ENCODE measurements around the gene ANXA2R. TPM values are rescaled to one million over a fixed set of nuclear protein-coding genes. Genes with fewer than 3 reads are reported as not detected.

The ANXA2R gene
- total RNA-seq, 1 experiment from 2014 or later, result 0.98 TPM

DNA sequence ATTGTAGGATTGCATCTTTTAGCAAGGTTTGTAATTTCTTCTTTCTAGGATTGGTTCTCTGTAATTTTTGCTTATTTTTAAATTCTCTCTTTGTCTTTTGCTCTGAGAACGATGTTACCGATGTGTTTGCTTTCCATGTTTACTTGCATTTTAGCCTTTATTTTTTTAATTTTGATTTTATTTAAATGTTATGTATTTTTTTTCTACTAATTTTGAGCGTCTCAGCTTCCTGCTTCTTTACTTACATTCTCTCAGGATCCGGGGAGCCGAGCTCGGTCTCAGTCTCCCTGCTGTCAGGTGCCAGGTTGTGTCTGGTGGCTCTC is 20.9 kb downstream of the ANXA2R start:
- CTCF ChIA-PET, result no interaction called here
- H3K36me3 Mint-ChIP-seq (ENCODE audit: insufficient read depth, unreplicated experiment), result peaks cover 10% of the 10 kb centered on the region
- TF ChIP-seq, protein P1, sequence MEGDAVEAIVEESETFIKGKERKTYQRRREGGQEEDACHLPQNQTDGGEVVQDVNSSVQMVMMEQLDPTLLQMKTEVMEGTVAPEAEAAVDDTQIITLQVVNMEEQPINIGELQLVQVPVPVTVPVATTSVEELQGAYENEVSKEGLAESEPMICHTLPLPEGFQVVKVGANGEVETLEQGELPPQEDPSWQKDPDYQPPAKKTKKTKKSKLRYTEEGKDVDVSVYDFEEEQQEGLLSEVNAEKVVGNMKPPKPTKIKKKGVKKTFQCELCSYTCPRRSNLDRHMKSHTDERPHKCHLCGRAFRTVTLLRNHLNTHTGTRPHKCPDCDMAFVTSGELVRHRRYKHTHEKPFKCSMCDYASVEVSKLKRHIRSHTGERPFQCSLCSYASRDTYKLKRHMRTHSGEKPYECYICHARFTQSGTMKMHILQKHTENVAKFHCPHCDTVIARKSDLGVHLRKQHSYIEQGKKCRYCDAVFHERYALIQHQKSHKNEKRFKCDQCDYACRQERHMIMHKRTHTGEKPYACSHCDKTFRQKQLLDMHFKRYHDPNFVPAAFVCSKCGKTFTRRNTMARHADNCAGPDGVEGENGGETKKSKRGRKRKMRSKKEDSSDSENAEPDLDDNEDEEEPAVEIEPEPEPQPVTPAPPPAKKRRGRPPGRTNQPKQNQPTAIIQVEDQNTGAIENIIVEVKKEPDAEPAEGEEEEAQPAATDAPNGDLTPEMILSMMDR (IDR thresholded peaks at IDR 0.05; ENCODE audit: unreplicated experiment), result no peak
- BruUV-seq (replicated peaks), result no TSS peak
- DNase-seq (ENCODE audit: unreplicated experiment), result no peak
- POLR2A ChIA-PET, result no interaction called here
- H3K4me3 Mint-ChIP-seq (ENCODE audit: unreplicated experiment), result no peak overlapping the region
- H3K9me3 Mint-ChIP-seq (ENCODE audit: unreplicated experiment), result no peaks in the 10 kb centered on the region
- no peaks in the 10 kb centered on the region for H3K4me1 Mint-ChIP-seq (ENCODE audit: insufficient read depth, unreplicated experiment)
- intact Hi-C loops (cut with micrococcal nuclease), result no loop called here
- H3K27me3 Mint-ChIP-seq (ENCODE audit: insufficient read depth, unreplicated experiment), result no peaks in the 10 kb centered on the region
- H3K27ac Mint-ChIP-seq (ENCODE audit: low read depth, unreplicated experiment), result no peak overlapping the region

DNA sequence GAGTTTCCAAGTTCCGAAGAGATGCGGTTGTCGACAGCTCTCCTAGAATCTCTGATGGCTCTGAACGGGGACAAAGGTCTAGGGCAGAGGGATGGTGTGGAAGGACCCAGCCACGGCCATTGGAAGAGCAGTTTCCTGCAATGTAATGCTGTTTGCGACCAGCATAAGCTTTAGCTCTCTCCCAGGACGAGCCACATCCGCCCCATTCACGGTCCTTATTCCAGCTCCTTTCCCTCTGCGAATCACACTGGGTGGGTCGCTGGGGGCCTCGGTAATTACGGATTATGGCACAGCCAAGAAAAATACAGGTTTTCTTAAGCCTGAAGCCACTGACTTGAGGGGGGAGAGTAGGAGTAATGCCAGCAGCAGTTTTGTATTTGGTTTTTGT is 22.7 kb downstream of the ANXA2R start:
- DNase-seq (ENCODE audit: unreplicated experiment), result no peak
- no peak overlapping the region for H3K4me3 Mint-ChIP-seq (ENCODE audit: unreplicated experiment)
- intact Hi-C loops (cut with micrococcal nuclease), result no loop called here
- CTCF ChIA-PET, result interaction anchor here (0.7 kb wide), 1 partner anchor 113 kb away, joined by 4 read pairs; no protein-coding TSS in a partner anchor
- TF ChIP-seq, protein P1 (IDR thresholded peaks at IDR 0.05; ENCODE audit: unreplicated experiment), result no peak
- no peaks in the 10 kb centered on the region for H3K9me3 Mint-ChIP-seq (ENCODE audit: unreplicated experiment)
- no peak overlapping the region for H3K27ac Mint-ChIP-seq (ENCODE audit: low read depth, unreplicated experiment)
- H3K4me1 Mint-ChIP-seq (ENCODE audit: insufficient read depth, unreplicated experiment), result no peaks in the 10 kb centered on the region
- POLR2A ChIA-PET, result no interaction called here
- BruUV-seq (replicated peaks), result no TSS peak
- peaks cover 15% of the 10 kb centered on the region for H3K36me3 Mint-ChIP-seq (ENCODE audit: insufficient read depth, unreplicated experiment)
- H3K27me3 Mint-ChIP-seq (ENCODE audit: insufficient read depth, unreplicated experiment), result no peaks in the 10 kb centered on the region

DNA sequence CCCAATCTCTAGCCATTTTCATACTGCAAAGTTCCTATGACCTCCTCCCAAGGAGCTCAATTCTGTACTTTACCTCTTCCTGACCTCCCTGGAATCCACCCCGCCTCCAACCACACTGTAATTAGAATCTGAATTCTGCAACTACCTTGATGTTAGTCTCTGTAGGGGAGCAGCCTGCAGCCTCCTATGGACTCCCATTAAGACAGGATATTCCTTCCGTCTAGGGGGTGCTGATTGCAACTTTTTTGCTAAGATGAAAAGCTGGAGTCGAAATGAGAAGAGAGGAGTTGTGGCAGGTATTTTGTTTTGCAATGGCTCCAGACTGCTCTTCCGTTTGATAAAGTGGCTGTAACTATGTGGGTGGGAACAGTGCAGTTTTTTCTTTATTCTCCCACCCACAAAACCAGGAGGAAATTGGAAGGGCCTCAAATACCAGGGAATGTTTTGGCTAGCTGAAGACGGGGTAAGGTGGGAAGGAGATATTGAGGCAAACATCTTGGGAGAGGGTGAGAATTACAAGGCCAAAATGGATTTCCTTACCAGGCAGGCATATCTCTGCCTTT is 23.8 kb downstream of the ANXA2R start:
- Mint-ChIP-seq H3K4me1 (ENCODE audit: insufficient read depth, unreplicated experiment) (no peaks in the 10 kb centered on the region), H3K4me3 (ENCODE audit: unreplicated experiment) (no peak overlapping the region), H3K36me3 (ENCODE audit: insufficient read depth, unreplicated experiment) (peaks cover 15% of the 10 kb centered on the region), H3K9me3 (ENCODE audit: unreplicated experiment) (no peaks in the 10 kb centered on the region), H3K27me3 (ENCODE audit: insufficient read depth, unreplicated experiment) (no peaks in the 10 kb centered on the region), H3K27ac (ENCODE audit: low read depth, unreplicated experiment) (no peak overlapping the region)
- POLR2A ChIA-PET, result no interaction called here
- no peak for DNase-seq (ENCODE audit: unreplicated experiment)
- BruUV-seq (replicated peaks), result no TSS peak
- intact Hi-C loops (cut with micrococcal nuclease), result no loop called here
- CTCF ChIA-PET, result interaction anchor here (0.6 to 1.4 kb wide), 2 partner anchors 103 to 461 kb away, joined by 3 to 7 read pairs; no protein-coding TSS in a partner anchor
- TF ChIP-seq, protein P1 (IDR thresholded peaks at IDR 0.05; ENCODE audit: unreplicated experiment), result no peak

DNA sequence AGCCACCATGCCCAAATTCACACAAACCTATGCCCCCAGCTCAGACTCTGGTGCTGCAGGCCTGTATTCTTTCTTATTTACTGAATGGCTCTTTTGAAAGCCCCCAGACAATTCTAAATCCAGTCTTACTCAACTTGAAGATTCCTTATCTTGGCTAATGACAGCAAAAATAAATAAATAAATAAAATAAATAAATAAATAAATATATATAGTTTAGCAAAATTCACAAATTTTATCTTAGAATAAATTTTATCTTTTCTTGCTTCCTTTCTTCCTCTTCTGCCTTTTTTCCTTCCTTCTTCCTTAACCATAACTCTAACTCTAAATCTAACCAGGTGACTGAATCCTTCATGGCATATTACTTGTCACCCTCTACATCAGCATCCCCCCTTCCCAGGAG is 25.6 kb downstream of the ANXA2R start:
- H3K27ac Mint-ChIP-seq (ENCODE audit: low read depth, unreplicated experiment), result no peak overlapping the region
- ChIA-PET CTCF (no interaction called here), POLR2A (no interaction called here)
- no peaks in the 10 kb centered on the region for H3K27me3 Mint-ChIP-seq (ENCODE audit: insufficient read depth, unreplicated experiment)
- intact Hi-C loops (cut with micrococcal nuclease), result no loop called here
- TF ChIP-seq, protein P1 (IDR thresholded peaks at IDR 0.05; ENCODE audit: unreplicated experiment), result no peak
- H3K4me3 Mint-ChIP-seq (ENCODE audit: unreplicated experiment), result no peak overlapping the region
- no TSS peak for BruUV-seq (replicated peaks)
- H3K4me1 Mint-ChIP-seq (ENCODE audit: insufficient read depth, unreplicated experiment), result peaks cover 5% of the 10 kb centered on the region
- no peak for DNase-seq (ENCODE audit: unreplicated experiment)
- H3K9me3 Mint-ChIP-seq (ENCODE audit: unreplicated experiment), result no peaks in the 10 kb centered on the region
- peaks cover 15% of the 10 kb centered on the region for H3K36me3 Mint-ChIP-seq (ENCODE audit: insufficient read depth, unreplicated experiment)
